Measurements from ENCODE around the gene MME.
"Not testable (repeated sequence)": the region's sequence is repeated elsewhere in the genome, so short reads cannot be mapped to it uniquely, and the experiment has no call there.

MME gene

DNA sequence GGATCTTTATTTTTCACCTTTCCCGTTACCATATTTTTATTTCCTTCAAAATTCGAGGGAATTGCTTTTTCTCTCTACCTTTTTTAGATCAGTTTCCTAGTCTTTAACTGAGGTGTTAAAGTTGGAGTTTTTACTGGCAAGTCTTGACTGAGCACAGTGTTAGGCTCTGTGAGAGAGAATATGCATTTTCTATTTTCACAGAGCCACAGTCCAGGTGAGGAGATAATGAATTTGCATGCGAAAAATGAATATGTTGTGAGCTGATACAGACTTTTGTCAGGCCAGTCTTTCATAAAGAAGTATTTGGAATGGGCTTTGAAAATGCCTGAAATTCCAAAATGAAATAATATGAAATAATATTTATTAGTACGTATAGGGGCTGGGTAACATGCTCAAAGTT lies 31.9 kb downstream of the MME start:
- H3K4me1 ChIP-seq (ENCODE audit: control insufficient read depth, insufficient read depth, low read length): no peaks in the 10 kb centered on the region
- no peaks in the 10 kb centered on the region for H3K36me3 ChIP-seq (ENCODE audit: control insufficient read depth, insufficient read depth, low read length)
- H3K27me3 ChIP-seq (ENCODE audit: control insufficient read depth, insufficient read depth, low read length): no peaks in the 10 kb centered on the region
- no peak overlapping the region for H3K9ac ChIP-seq (ENCODE audit: low read length)
- no peaks in the 10 kb centered on the region for H3K9me3 ChIP-seq (ENCODE audit: control insufficient read depth, low read length)
- no peak overlapping the region for H3K4me3 ChIP-seq (ENCODE audit: low read length)

DNA sequence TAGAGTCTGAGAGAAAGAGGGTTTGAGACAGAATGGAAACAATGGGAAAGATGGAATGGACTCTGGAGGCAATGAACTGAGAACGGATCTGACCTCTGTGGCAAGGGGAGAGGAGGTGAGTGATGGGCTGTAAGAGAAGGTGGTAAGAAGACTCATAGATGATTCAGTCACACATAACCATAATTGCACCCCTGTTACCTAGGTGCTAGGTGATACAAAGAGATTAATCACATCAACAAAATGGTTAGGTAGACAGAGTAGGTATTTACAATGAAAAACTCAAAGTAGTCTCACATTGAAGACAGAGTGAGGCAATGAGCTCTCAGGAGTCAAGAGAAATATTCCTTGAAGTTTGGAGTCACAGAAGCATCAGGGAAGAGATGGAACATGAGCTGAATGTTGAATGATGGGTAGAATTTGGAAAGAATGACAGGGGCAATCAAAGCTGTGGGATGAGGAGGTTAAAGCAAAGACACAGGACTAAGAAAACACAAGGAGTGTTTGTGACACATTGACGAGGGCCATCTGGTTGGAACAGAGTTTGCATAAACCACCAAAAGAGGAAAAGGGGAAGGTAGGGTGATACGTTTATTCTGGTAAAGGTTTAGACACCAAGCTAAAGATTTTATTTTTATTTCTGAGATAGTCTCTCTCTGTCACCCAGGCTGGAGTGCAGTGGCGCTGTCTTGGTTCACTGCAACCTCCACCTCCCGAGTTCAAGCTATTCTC lies 32.7 kb downstream of the MME start:
- H3K36me3 ChIP-seq (ENCODE audit: control insufficient read depth, insufficient read depth, low read length): no peaks in the 10 kb centered on the region
- H3K4me3 ChIP-seq (ENCODE audit: low read length): no peak overlapping the region
- H3K4me1 ChIP-seq (ENCODE audit: control insufficient read depth, insufficient read depth, low read length): no peaks in the 10 kb centered on the region
- no peaks in the 10 kb centered on the region for H3K27me3 ChIP-seq (ENCODE audit: control insufficient read depth, insufficient read depth, low read length)
- no peak overlapping the region for H3K9ac ChIP-seq (ENCODE audit: low read length)
- no peaks in the 10 kb centered on the region for H3K9me3 ChIP-seq (ENCODE audit: control insufficient read depth, low read length)

DNA sequence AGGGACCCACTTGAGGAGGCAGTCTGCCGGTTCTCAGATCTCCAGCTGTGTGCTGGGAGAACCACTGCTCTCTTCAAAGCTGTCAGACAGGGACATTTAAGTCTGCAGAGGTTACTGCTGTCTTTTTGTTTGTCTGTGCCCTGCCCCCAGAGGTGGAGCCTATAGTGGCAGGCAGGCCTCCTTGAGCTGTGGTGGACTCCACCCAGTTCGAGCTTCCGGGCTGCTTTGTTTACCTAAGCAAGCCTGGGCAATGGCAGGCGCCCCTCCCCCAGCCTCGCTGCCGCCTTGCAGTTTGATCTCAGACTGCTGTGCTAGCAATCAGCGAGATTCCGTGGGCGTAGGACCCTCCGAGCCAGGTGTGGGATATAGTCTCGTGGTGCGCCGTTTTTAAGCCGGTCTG lies 44.6 kb downstream of the MME start:
- not testable (repeated sequence) for H3K9ac ChIP-seq (ENCODE audit: low read length); H3K4me1 ChIP-seq (ENCODE audit: control insufficient read depth, insufficient read depth, low read length); H3K4me3 ChIP-seq (ENCODE audit: low read length)

DNA sequence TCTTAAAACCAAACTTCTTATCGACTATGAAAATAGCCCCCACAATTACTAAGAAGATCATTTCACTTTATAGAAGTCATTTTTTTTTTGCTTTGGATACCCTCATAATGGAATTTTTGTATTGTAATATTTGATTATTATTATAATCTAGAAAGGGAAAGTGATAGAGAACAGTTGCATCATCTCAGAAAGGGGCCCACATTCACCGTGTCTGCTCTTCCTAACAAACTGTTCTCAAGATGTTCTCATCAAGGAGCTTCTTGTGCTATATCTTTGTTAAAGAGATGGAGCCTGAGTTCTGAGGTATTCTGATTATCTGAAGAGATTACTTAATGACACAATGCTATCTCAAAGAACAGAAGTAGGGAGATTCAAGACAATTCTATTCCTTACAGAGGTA lies 49.3 kb downstream of the MME start:
- Histone ChIP-seq H3K27me3 (ENCODE audit: control insufficient read depth, insufficient read depth, low read length) (no peaks in the 10 kb centered on the region), H3K36me3 (ENCODE audit: control insufficient read depth, insufficient read depth, low read length) (no peaks in the 10 kb centered on the region), H3K4me1 (ENCODE audit: control insufficient read depth, insufficient read depth, low read length) (no peaks in the 10 kb centered on the region), H3K9me3 (ENCODE audit: control insufficient read depth, low read length) (no peaks in the 10 kb centered on the region), H3K4me3 (ENCODE audit: low read length) (no peak overlapping the region), H3K9ac (ENCODE audit: low read length) (no peak overlapping the region)

More for the DNA sequence above, 44.6 kb downstream of the MME start:
- not testable (repeated sequence) for H3K36me3 ChIP-seq (ENCODE audit: control insufficient read depth, insufficient read depth, low read length); H3K27me3 ChIP-seq (ENCODE audit: control insufficient read depth, insufficient read depth, low read length); H3K9me3 ChIP-seq (ENCODE audit: control insufficient read depth, low read length)

DNA sequence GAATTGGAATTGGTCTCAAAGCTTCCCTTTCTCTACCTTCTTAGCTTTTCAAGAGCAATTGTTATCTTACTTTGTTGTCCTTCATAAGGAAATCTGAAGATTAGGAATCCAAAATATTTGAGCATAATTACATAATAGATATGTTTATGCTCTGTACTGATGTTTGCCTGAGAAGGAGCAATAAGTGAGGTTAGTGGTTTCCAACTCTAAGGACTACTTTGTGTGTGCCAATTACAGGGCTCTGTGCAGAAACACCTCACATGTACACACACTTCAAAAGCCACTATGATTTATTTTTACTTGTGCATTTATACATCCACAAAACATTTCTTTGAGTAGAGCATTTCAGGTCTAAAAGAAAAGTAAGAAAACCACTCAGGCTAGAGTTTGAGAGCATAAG lies 49.9 kb downstream of the MME start:
- H3K27me3 ChIP-seq (ENCODE audit: control insufficient read depth, insufficient read depth, low read length): no peaks in the 10 kb centered on the region
- no peaks in the 10 kb centered on the region for H3K9me3 ChIP-seq (ENCODE audit: control insufficient read depth, low read length)
- H3K36me3 ChIP-seq (ENCODE audit: control insufficient read depth, insufficient read depth, low read length): no peaks in the 10 kb centered on the region
- no peak overlapping the region for H3K9ac ChIP-seq (ENCODE audit: low read length)
- no peaks in the 10 kb centered on the region for H3K4me1 ChIP-seq (ENCODE audit: control insufficient read depth, insufficient read depth, low read length)
- H3K4me3 ChIP-seq (ENCODE audit: low read length): no peak overlapping the region

DNA sequence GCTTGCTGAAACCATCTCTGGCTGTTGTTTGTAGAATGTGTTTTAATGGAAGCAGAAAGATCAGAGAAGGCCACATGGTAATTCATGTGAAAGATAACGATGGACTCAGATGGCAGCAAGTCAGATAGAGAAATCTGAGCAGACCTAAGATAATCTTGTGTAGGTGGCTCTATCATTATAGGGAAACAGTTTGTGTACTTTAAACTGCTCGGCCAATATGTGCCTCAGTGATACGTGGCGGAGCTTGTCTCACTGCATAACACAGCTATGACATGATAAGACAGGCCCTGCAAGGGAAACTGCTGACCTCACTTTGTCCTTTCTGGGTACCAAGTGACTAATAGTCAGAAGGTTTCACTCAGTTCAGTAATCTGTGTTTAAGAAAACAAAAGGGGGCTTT lies 51.0 kb downstream of the MME start:
- H3K9me3 ChIP-seq (ENCODE audit: control insufficient read depth, low read length): no peaks in the 10 kb centered on the region
- H3K27me3 ChIP-seq (ENCODE audit: control insufficient read depth, insufficient read depth, low read length): no peaks in the 10 kb centered on the region
- no peak overlapping the region for H3K4me3 ChIP-seq (ENCODE audit: low read length)
- no peaks in the 10 kb centered on the region for H3K4me1 ChIP-seq (ENCODE audit: control insufficient read depth, insufficient read depth, low read length)
- no peaks in the 10 kb centered on the region for H3K36me3 ChIP-seq (ENCODE audit: control insufficient read depth, insufficient read depth, low read length)
- no peak overlapping the region for H3K9ac ChIP-seq (ENCODE audit: low read length)

DNA sequence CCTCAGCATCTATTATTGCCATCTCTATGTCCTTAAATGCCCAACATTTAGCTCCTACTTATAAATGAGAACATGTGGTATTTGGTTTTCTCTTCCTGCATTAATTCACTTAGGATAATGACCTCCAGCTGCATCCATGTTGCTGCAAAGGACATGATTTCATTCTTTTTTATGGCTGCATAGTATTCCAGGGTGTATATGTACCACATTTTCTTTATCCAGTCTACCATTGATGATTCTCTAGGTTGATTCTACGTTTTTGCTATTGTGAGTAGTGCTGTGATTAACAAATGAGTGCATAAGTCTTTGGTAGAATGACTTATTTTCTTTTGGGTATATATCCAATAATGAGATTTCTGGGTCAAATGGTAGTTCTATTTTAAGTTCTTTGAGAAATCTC lies 54.2 kb downstream of the MME start:
- H3K9me3 ChIP-seq (ENCODE audit: control insufficient read depth, low read length); H3K4me1 ChIP-seq (ENCODE audit: control insufficient read depth, insufficient read depth, low read length); H3K4me3 ChIP-seq (ENCODE audit: low read length); H3K27me3 ChIP-seq (ENCODE audit: control insufficient read depth, insufficient read depth, low read length); H3K36me3 ChIP-seq (ENCODE audit: control insufficient read depth, insufficient read depth, low read length); H3K9ac ChIP-seq (ENCODE audit: low read length): not testable (repeated sequence)

DNA sequence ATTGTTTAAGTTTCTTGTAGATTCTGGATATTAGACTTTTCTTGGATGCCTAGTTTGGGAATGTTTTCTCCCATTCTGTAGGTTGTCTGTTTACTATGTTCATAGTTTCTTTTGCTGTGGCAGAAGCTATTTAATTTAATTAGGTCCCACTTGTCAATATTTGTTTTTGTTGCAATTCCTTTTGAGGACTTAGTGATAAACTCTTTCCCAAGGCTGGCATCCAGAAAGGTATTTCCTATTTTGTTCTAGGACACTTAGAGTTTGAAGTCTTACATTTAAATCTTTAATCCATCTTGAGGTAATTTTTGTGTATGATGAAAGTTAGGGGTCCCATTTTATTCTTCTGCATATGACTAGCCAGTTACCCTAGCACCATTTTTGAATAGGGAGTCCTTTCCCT lies 54.9 kb downstream of the MME start:
- Histone ChIP-seq H3K36me3 (ENCODE audit: control insufficient read depth, insufficient read depth, low read length) (no peaks in the 10 kb centered on the region), H3K4me3 (ENCODE audit: low read length) (no peak overlapping the region), H3K27me3 (ENCODE audit: control insufficient read depth, insufficient read depth, low read length) (no peaks in the 10 kb centered on the region), H3K9ac (ENCODE audit: low read length) (no peak overlapping the region), H3K9me3 (ENCODE audit: control insufficient read depth, low read length) (no peaks in the 10 kb centered on the region), H3K4me1 (ENCODE audit: control insufficient read depth, insufficient read depth, low read length) (no peaks in the 10 kb centered on the region)

DNA sequence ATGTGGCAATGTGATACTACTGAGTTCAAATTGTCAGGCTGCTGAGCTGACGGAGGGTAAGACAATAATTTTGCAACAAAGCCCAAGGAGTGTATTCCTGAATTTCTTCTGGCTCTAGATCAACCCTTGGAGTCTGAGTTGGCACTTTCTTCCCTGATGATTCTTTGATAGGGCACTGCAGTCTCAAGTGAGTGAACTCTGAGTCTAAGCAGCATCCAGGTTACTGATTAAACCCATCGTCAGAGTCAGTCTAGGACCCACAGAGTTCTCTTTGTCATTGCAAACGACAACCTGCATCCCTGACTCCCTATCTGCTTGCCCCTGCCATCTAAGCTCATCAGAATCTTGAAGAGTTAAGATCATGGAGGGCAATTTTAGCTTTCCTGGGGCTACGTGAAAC lies 58.6 kb downstream of the MME start:
- no peaks in the 10 kb centered on the region for H3K4me1 ChIP-seq (ENCODE audit: control insufficient read depth, insufficient read depth, low read length)
- H3K27me3 ChIP-seq (ENCODE audit: control insufficient read depth, insufficient read depth, low read length): no peaks in the 10 kb centered on the region
- H3K36me3 ChIP-seq (ENCODE audit: control insufficient read depth, insufficient read depth, low read length): no peaks in the 10 kb centered on the region
- no peak overlapping the region for H3K9ac ChIP-seq (ENCODE audit: low read length)
- no peak overlapping the region for H3K4me3 ChIP-seq (ENCODE audit: low read length)
- H3K9me3 ChIP-seq (ENCODE audit: control insufficient read depth, low read length): no peaks in the 10 kb centered on the region

DNA sequence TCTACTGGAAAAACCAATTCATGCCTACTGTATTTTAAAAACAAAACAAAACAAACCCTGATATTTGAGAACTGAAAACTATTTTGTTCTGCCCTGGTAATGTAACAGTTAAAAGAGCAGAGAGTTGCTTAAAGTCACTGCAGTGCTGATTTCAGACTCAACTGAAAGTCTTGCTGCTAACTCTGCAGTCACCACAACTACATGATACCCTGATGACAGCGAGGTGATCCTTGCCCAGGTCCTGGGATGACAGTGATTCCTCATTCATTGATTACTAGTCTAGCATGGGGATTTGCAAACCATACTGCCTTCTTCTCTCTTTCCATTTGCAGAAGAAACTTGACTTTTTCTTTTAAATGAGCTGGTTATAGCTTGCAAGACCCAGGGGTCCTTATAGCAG lies 67.5 kb downstream of the MME start:
- Histone ChIP-seq H3K9ac (ENCODE audit: low read length) (no peak overlapping the region), H3K9me3 (ENCODE audit: control insufficient read depth, low read length) (no peaks in the 10 kb centered on the region), H3K36me3 (ENCODE audit: control insufficient read depth, insufficient read depth, low read length) (no peaks in the 10 kb centered on the region), H3K4me3 (ENCODE audit: low read length) (no peak overlapping the region), H3K27me3 (ENCODE audit: control insufficient read depth, insufficient read depth, low read length) (no peaks in the 10 kb centered on the region), H3K4me1 (ENCODE audit: control insufficient read depth, insufficient read depth, low read length) (no peaks in the 10 kb centered on the region)

DNA sequence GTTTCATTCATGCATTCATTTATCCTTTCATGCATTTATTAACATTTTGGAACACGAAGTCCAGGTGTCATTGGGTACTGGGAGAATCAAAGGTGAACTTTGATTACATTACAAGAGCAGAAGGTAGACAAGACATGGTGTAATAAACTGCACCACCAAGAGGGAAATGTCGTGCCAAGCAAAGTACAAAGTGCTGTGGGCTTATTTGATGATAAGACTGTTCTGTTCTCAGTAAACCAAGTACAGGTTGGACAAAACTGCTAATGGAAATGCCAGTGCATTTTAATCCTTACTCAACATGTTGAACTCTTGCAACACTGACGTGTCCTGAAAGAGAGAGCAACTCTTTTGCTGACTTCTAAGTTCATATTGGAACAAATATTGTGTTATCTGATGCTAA lies 69.4 kb downstream of the MME start:
- Histone ChIP-seq H3K9me3 (ENCODE audit: control insufficient read depth, low read length) (no peaks in the 10 kb centered on the region), H3K4me3 (ENCODE audit: low read length) (no peak overlapping the region), H3K4me1 (ENCODE audit: control insufficient read depth, insufficient read depth, low read length) (no peaks in the 10 kb centered on the region), H3K9ac (ENCODE audit: low read length) (no peak overlapping the region), H3K27me3 (ENCODE audit: control insufficient read depth, insufficient read depth, low read length) (no peaks in the 10 kb centered on the region), H3K36me3 (ENCODE audit: control insufficient read depth, insufficient read depth, low read length) (no peaks in the 10 kb centered on the region)

DNA sequence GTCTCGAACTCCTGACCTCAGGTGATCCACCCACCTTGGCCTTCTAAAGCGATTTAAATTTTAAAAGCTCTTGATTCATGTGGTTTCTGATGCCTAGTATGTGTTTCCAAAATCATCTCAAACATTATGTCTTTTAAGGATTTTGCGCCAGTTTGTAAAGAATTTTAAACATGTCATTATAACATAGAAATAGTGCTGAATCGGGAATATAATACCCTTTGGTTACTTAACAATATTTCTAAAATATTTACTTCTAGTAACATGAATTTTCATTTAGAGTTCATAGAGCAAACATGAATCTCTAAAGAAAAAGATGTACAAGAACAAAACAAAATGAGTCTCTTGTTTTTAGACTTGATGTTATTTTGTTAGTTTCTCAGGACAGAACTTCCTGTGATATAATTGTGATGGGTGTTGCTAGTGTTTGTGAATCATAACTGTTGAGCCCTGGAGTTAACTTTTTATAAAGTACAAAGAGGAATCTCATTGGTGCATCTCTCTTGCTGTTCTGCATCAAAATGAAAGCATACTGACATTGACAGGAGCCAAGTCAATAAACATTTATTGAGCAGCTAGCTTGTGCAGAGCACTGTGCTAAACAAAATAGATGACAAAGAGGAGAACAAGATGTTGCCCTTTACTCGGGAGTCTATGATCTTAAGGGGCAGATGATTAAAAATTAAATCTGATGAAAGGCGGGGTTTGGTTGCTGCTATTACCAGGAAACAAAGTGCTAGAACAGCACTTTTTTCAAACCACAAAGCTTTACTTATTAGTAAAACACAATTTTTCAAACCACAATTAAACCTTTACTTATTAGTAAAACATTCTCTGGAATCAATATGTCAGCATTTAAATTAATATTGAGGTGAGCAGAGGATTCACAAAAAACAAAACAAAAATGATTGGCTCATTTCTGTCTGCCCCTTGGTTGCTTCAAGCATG lies 73.4 kb downstream of the MME start:
- Histone ChIP-seq H3K4me3 (ENCODE audit: low read length) (no peak overlapping the region), H3K36me3 (ENCODE audit: control insufficient read depth, insufficient read depth, low read length) (no peaks in the 10 kb centered on the region), H3K27me3 (ENCODE audit: control insufficient read depth, insufficient read depth, low read length) (no peaks in the 10 kb centered on the region), H3K9ac (ENCODE audit: low read length) (no peak overlapping the region), H3K4me1 (ENCODE audit: control insufficient read depth, insufficient read depth, low read length) (no peaks in the 10 kb centered on the region), H3K9me3 (ENCODE audit: control insufficient read depth, low read length) (no peaks in the 10 kb centered on the region)
